Mesendoderm (in vitro differentiated cells): Measurements from ENCODE around the gene MTERF1.
"Not testable (repeated sequence)": the region's sequence is repeated elsewhere in the genome, so short reads cannot be mapped to it uniquely, and the experiment has no call there.

Experiments
- DNase-seq: peaks from one replicate; pipeline ENCODE4 v3.0.0; 2013
- H2AK5ac ChIP-seq: 2 replicates; pipeline ENCODE4 v1.6.1; 2013; ENCODE audit warnings: low read length, inconsistent platforms
- H2BK120ac ChIP-seq: 2 replicates; pipeline ENCODE4 v1.6.1; 2013; ENCODE audit warnings: low read depth, mild to moderate bottlenecking, low read length, moderate library complexity, mixed read lengths
- H2BK15ac ChIP-seq: replicated peaks from 2 replicates; pipeline ENCODE4 v1.6.1; 2013; ENCODE audit warnings: low read depth, mild to moderate bottlenecking, moderate library complexity
- H2BK5ac ChIP-seq: 2 replicates; pipeline ENCODE4 v1.6.1; 2013; ENCODE audit warnings: low read length, inconsistent platforms
- H3K18ac ChIP-seq: 2 replicates; pipeline ENCODE4 v1.6.1; 2013; ENCODE audit warnings: mild to moderate bottlenecking, low read length, mixed read lengths
- H3K23ac ChIP-seq: one replicate; pipeline ENCODE4 v1.6.1; 2013; ENCODE audit warnings: low read length
- H3K27ac ChIP-seq: 2 replicates; pipeline ENCODE4 v1.5.1; 2013; ENCODE audit warnings: low read depth, mild to moderate bottlenecking, inconsistent platforms, low read length, moderate library complexity
- H3K27me3 ChIP-seq: 2 replicates; pipeline ENCODE4 v1.6.1; 2013; ENCODE audit warnings: low read length, control low read depth, mild to moderate bottlenecking, inconsistent platforms; ENCODE audit not compliant: insufficient read depth, poor library complexity
- H3K36me3 ChIP-seq: 2 replicates; pipeline ENCODE4 v1.6.1; 2013; ENCODE audit warnings: low read length, inconsistent platforms; ENCODE audit not compliant: control insufficient read depth, insufficient read depth
- H3K4ac ChIP-seq: one replicate; pipeline ENCODE4 v1.6.1; 2013; ENCODE audit warnings: low read depth, mild to moderate bottlenecking, low read length, moderate library complexity
- H3K4me1 ChIP-seq: 2 replicates; pipeline ENCODE4 v1.6.1; 2013; ENCODE audit warnings: low read depth, low read length, inconsistent platforms; ENCODE audit not compliant: control insufficient read depth
- H3K4me2 ChIP-seq: 2 replicates; pipeline ENCODE4 v1.6.1; 2013; ENCODE audit warnings: low read length
- H3K4me3 ChIP-seq: 2 replicates; pipeline ENCODE4 v1.5.1; 2013; ENCODE audit warnings: mild to moderate bottlenecking, low read length
- H3K56ac ChIP-seq: one replicate; pipeline ENCODE4 v1.6.1; 2013; ENCODE audit warnings: low read length
- H3K79me1 ChIP-seq: 2 replicates; pipeline ENCODE4 v1.6.1; 2013; ENCODE audit warnings: low read length, inconsistent platforms
- H3K79me2 ChIP-seq: 2 replicates; pipeline ENCODE4 v1.6.1; 2013; ENCODE audit warnings: mild to moderate bottlenecking, low read length; ENCODE audit not compliant: control insufficient read depth, insufficient read depth
- H3K9ac ChIP-seq: 2 replicates; pipeline ENCODE4 v1.6.1; 2013; ENCODE audit warnings: low read length, inconsistent platforms
- H4K5ac ChIP-seq: one replicate; pipeline ENCODE4 v1.6.1; 2013; ENCODE audit warnings: low read length
- H4K8ac ChIP-seq: one replicate; pipeline ENCODE4 v1.6.1; 2013; ENCODE audit warnings: low read depth, mild to moderate bottlenecking, control low read depth, low read length, moderate library complexity
- WGBS: extraction: QIAGEN DNeasy Blood & Tissue Kit; methylation state at CpG from one replicate; pipeline ENCODE4 v1.1.7; 2013; ENCODE audit warnings: low lambda C conversion rate, missing lambda C conversion rate; ENCODE audit not compliant: insufficient coverage; ENCODE audit errors: extremely low coverage; 5-methylcytosine and 5-hydroxymethylcytosine counted together

The MTERF1 gene

DNA sequence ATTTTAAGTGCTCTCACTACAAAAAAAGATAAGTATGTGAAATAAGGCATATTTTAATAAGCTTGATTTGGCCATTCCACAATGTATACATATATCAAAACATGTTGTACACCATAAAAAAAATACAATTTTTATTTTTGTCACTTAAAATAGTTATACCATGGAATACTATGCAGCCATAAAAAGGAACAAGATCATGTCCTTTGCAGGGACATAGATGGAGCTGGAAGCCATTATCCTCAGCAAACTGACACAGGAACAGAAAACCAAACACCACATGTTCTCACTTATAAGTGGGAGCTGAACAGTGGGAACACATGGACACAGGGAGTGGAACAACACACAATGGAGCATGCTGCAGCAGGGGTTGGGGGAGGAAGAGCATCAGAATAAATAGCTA lies 15.9 kb downstream of the MTERF1 start:
- H3K4me1 ChIP-seq, H3K36me3 ChIP-seq, H4K5ac ChIP-seq, H3K23ac ChIP-seq, H2BK5ac ChIP-seq, H3K79me2 ChIP-seq, H3K9ac ChIP-seq, H2BK120ac ChIP-seq, DNase-seq, H3K18ac ChIP-seq, H3K4me2 ChIP-seq, H3K27me3 ChIP-seq, H3K27ac ChIP-seq, H4K8ac ChIP-seq, H3K4ac ChIP-seq, H3K56ac ChIP-seq, H3K79me1 ChIP-seq, H2BK15ac ChIP-seq, H2AK5ac ChIP-seq, H3K4me3 ChIP-seq: not testable (repeated sequence)

DNA sequence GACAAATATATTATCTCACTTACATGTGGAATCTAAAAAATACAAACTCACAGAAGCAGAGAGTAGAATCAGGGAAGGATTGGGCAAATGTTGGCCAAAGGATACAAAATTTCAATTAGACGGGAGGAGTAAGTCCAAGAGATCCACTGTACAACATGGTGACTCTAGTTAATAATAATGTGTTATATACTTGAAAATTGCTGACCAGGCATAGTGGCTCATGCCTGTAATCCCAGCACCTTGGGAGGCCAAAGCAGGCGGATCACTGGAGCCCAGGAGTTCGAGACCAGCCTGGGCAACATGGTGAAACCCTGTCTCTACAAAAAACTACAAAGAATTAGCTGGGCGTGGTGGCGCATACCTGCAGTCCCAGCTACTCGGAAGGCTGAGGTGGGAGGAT lies 16.4 kb downstream of the MTERF1 start:
- Histone ChIP-seq H3K27me3 (no peaks in the 10 kb centered on the region), H2BK120ac (no peak overlapping the region), H3K4me1 (no peaks in the 10 kb centered on the region), H2BK15ac (no peak overlapping the region), H4K5ac (no peak overlapping the region), H3K56ac (no peak overlapping the region), H3K9ac (no peak overlapping the region), H2BK5ac (no peak overlapping the region), H3K23ac (no peak overlapping the region), H3K27ac (no peak overlapping the region), H2AK5ac (no peak overlapping the region), H3K36me3 (no peaks in the 10 kb centered on the region), H4K8ac (no peak overlapping the region), H3K4me3 (no peak overlapping the region), H3K18ac (no peak overlapping the region), H3K79me1 (no peaks in the 10 kb centered on the region), H3K4ac (no peak overlapping the region), H3K4me2 (no peak overlapping the region), H3K79me2 (no peaks in the 10 kb centered on the region)
- DNase-seq, result no peak
- WGBS, result no CpG with 5 or more reads among the region's 6 CpGs

DNA sequence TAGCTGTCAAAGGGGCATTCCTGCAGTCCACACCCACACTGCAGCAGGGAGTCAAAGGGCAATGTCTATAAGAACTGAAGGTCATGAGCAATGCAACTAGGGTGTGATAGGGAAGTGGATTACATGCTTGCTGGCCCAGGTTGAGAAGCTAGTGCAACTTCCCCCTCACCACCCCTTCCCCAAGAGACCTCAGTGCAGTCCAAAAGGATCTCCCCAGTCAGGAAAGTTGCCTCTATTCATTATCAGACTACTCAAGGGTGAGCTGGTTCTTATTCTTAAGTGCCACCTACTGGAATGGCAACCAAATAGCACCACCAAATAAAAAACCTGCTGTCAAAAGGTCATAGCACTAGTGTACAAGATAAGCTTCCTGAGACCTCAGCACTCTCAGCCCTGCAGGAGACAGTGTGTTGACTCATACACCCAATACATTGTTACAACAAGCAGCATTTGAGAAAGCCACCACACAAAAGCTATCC lies 28.2 kb downstream of the MTERF1 start:
- H3K23ac ChIP-seq, result no peak overlapping the region
- H2AK5ac ChIP-seq, result no peak overlapping the region
- H3K4me1 ChIP-seq, result no peaks in the 10 kb centered on the region
- H3K4ac ChIP-seq, result no peak overlapping the region
- no peak overlapping the region for H3K18ac ChIP-seq
- H3K4me2 ChIP-seq, result no peak overlapping the region
- H3K79me2 ChIP-seq, result no peaks in the 10 kb centered on the region
- no peak overlapping the region for H2BK5ac ChIP-seq
- no peak overlapping the region for H3K9ac ChIP-seq
- H4K5ac ChIP-seq, result no peak overlapping the region
- H3K27ac ChIP-seq, result no peak overlapping the region
- no peak overlapping the region for H3K4me3 ChIP-seq
- no peak overlapping the region for H2BK15ac ChIP-seq
- no peaks in the 10 kb centered on the region for H3K27me3 ChIP-seq
- peak; percentile 76 for DNase-seq
- H3K79me1 ChIP-seq, result no peaks in the 10 kb centered on the region
- no peak overlapping the region for H4K8ac ChIP-seq
- H2BK120ac ChIP-seq, result no peak overlapping the region
- H3K36me3 ChIP-seq, result no peaks in the 10 kb centered on the region
- H3K56ac ChIP-seq, result no peak overlapping the region

DNA sequence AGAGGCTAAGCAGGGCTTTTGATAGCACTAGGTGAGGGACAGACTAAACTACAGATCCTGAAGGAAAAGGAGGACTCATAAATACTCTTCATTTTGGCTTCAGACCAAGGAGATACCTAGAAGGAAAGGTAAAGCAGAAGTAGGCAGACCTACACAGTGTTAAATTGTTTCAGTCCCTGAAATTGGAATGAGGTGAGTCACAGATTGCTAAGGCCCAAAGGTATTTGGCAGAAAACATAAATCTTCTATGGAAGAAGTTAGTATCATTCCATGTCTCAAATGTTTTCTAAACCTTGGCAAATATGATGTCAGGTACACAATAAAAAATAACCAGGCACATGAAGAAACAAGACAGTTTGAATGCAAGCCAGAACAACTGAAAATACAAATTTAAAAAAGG lies 30.0 kb downstream of the MTERF1 start:
- no peak overlapping the region for H4K5ac ChIP-seq
- H3K56ac ChIP-seq, result no peak overlapping the region
- no peak overlapping the region for H3K4ac ChIP-seq
- no peak overlapping the region for H3K18ac ChIP-seq
- no peaks in the 10 kb centered on the region for H3K79me2 ChIP-seq
- no peaks in the 10 kb centered on the region for H3K4me1 ChIP-seq
- H3K27me3 ChIP-seq, result no peaks in the 10 kb centered on the region
- H3K23ac ChIP-seq, result no peak overlapping the region
- H3K79me1 ChIP-seq, result no peaks in the 10 kb centered on the region
- DNase-seq, result peak; percentile 40
- H3K4me3 ChIP-seq, result no peak overlapping the region
- no peak overlapping the region for H2BK120ac ChIP-seq
- H3K4me2 ChIP-seq, result no peak overlapping the region
- H3K9ac ChIP-seq, result no peak overlapping the region
- no peak overlapping the region for H3K27ac ChIP-seq
- no peak overlapping the region for H2BK15ac ChIP-seq
- no peaks in the 10 kb centered on the region for H3K36me3 ChIP-seq
- H2AK5ac ChIP-seq, result no peak overlapping the region
- no peak overlapping the region for H2BK5ac ChIP-seq
- H4K8ac ChIP-seq, result no peak overlapping the region

DNA sequence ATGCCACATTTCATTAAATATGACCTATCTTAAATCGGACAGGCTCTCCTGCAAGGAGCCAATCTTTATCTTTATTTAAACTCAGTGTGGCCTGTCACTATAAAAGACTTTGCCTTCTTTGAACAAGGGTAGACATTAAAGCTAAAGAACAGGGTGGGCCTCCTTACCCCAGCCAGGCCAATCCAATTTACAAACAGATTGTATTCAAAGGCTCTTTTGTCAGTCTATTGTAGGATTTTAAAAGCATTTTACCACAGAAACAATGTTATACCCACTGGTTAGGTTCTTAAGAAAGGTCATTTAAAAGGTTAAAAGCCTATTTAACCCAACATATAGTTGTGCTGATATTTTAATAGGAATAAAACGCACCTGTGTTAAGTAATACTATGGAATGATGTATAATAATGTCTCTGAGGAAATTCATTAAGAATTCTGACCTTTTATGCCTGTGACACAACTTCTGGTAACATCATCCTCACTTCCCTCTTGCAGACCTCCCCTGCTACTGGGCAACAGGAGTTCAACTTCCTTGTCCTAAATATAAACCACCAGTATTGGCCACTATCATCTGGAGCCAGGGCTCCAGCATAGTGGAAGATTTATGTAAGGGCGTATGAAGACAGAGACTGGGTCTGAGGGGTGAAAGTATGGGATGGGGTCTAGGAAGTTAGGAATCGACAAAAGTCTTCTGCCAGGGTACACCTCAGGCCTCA lies 32.5 kb downstream of the MTERF1 start:
- no peak overlapping the region for H3K4ac ChIP-seq
- H3K79me1 ChIP-seq, result no peaks in the 10 kb centered on the region
- no peak overlapping the region for H3K4me3 ChIP-seq
- no peak overlapping the region for H2BK15ac ChIP-seq
- no CpG with 5 or more reads among the region's 4 CpGs for WGBS
- no peak overlapping the region for H2BK5ac ChIP-seq
- no peaks in the 10 kb centered on the region for H3K36me3 ChIP-seq
- no peak overlapping the region for H3K56ac ChIP-seq
- no peak overlapping the region for H4K5ac ChIP-seq
- H3K79me2 ChIP-seq, result no peaks in the 10 kb centered on the region
- H3K27me3 ChIP-seq, result no peaks in the 10 kb centered on the region
- H3K27ac ChIP-seq, result no peak overlapping the region
- no peak overlapping the region for H2BK120ac ChIP-seq
- no peak overlapping the region for H4K8ac ChIP-seq
- H3K18ac ChIP-seq, result no peak overlapping the region
- no peak overlapping the region for H3K9ac ChIP-seq
- no peaks in the 10 kb centered on the region for H3K4me1 ChIP-seq
- H3K23ac ChIP-seq, result no peak overlapping the region
- no peak for DNase-seq
- H2AK5ac ChIP-seq, result no peak overlapping the region
- no peak overlapping the region for H3K4me2 ChIP-seq

DNA sequence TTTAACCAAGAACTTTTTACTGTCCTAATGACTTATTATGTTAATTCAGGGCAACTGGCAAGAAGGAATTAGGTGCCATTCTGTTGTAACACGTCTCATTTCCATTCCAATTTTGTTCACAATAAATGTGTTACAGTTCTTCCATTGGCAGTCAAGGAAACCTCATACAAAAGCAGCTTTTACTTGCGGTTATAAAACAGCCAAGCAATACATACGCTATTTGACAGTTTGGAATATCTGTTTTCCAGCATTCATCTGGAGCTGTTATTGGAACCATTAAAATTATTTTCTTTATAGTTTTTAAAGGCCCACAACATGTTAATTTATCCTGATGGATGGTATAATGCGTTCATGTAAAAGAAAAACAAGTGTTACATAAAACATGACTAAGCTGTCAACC lies 33.3 kb downstream of the MTERF1 start:
- H4K8ac ChIP-seq, result no peak overlapping the region
- no peak overlapping the region for H2BK15ac ChIP-seq
- H2BK120ac ChIP-seq, result no peak overlapping the region
- no peak overlapping the region for H3K56ac ChIP-seq
- no peak overlapping the region for H2AK5ac ChIP-seq
- WGBS, result no CpG with 5 or more reads among the region's 4 CpGs
- no peak overlapping the region for H3K4me3 ChIP-seq
- no peak overlapping the region for H4K5ac ChIP-seq
- no peak overlapping the region for H3K23ac ChIP-seq
- no peak overlapping the region for H2BK5ac ChIP-seq
- no peak overlapping the region for H3K4ac ChIP-seq
- no peaks in the 10 kb centered on the region for H3K27me3 ChIP-seq
- no peak overlapping the region for H3K18ac ChIP-seq
- H3K27ac ChIP-seq, result no peak overlapping the region
- no peak for DNase-seq
- no peak overlapping the region for H3K4me2 ChIP-seq
- no peaks in the 10 kb centered on the region for H3K79me2 ChIP-seq
- no peaks in the 10 kb centered on the region for H3K36me3 ChIP-seq
- H3K79me1 ChIP-seq, result no peaks in the 10 kb centered on the region
- H3K9ac ChIP-seq, result no peak overlapping the region
- H3K4me1 ChIP-seq, result no peaks in the 10 kb centered on the region
